ENCODE results near the gene TSACC. TPM values are rescaled to one million over a fixed set of nuclear protein-coding genes. Genes with fewer than 3 reads are reported as not detected.

The TSACC gene
- total RNA-seq: 0.36 TPM in 1 of 2 replicates, not detected in the other

GRCh38 chr1:156338180-156338976 is at the start of gene TSACC, which contains the start of gene CCT3:
Gene TSACC (plus strand): TSS chr1:156338526. CDS start chr1:156339758, 1,232 bp downstream.
Gene CCT3 (minus strand): TSS chr1:156338292. CDS start chr1:156338184, 108 bp downstream.

GRCh38 chr1:156295391-156295947 is 42.9 kb upstream of the TSACC start, which contains the start of gene GLMP:
Gene GLMP (minus strand): TSS chr1:156295679. CDS start chr1:156295645, 34 bp downstream.

GRCh38 chr1:156298852-156299357 is 39.4 kb upstream of the TSACC start, which contains the start of gene VHLL:
Gene VHLL (minus strand): TSS chr1:156299307. CDS start chr1:156299189, 118 bp downstream.

GRCh38 chr1:156368889-156369684 is 30.8 kb downstream of the TSACC start, which contains the start of gene RHBG:
Gene RHBG (plus strand): TSS chr1:156369211. CDS start chr1:156369250, 39 bp downstream.

Other genes with a start within 250 kb of the TSACC start
- gene LMNA, start 223.8 kb upstream of the TSACC start, total RNA-seq: 1,347 and 1,795 TPM in 2 replicates
- gene SEMA4A, start 184.9 kb upstream of the TSACC start, total RNA-seq: 0.97 and 3.2 TPM in 2 replicates
- gene SLC25A44, start 144.4 kb upstream of the TSACC start, total RNA-seq: 15.9 and 22.9 TPM in 2 replicates
- 27.0 and 27.7 TPM in 2 replicates for gene PMF1, start 125.5 kb upstream of the TSACC start, total RNA-seq
- 0.16 TPM in 1 of 2 replicates, not detected in the other for gene BGLAP, start 96.3 kb upstream of the TSACC start, total RNA-seq
- 0.49 and 0.65 TPM in 2 replicates for gene PAQR6, start 90.5 kb upstream of the TSACC start, total RNA-seq
- gene SMG5, start 55.7 kb upstream of the TSACC start, total RNA-seq: 60.4 and 72.7 TPM in 2 replicates
- gene TMEM79, start 54.2 kb upstream of the TSACC start, total RNA-seq: 0.61 and 0.81 TPM in 2 replicates
- 81.5 and 85.2 TPM in 2 replicates for gene GLMP, start 42.8 kb upstream of the TSACC start, total RNA-seq
- not detected in 2 replicates for gene VHLL, start 39.2 kb upstream of the TSACC start, total RNA-seq
- 191 and 238 TPM in 2 replicates for gene CCT3, start 234 bp upstream of the TSACC start, total RNA-seq
- gene RHBG, start 30.7 kb downstream of the TSACC start, total RNA-seq: not detected in 2 replicates
- gene MEF2D, start 162.2 kb downstream of the TSACC start, total RNA-seq: 25.6 and 26.4 TPM in 2 replicates
- 6.5 and 7.7 TPM in 2 replicates for gene IQGAP3, start 234.0 kb downstream of the TSACC start, total RNA-seq
- not detected in 2 replicates for gene TTC24, start 241.2 kb downstream of the TSACC start, total RNA-seq

Measured in hair follicle dermal papilla cell (primary cell).